ENCODE data around the gene REXO1.

Gene REXO1

GRCh38 chr19:1790054-1790792 is 58.1 kb downstream of the REXO1 start:
- no peak for DNase-seq (ENCODE audit: low read depth)

- DNase-seq (ENCODE audit: low read depth), result no peak
Measured at GRCh38 chr19:1789261-1790041, 58.8 kb downstream of the REXO1 start.

GRCh38 chr19:1787116-1787515 is 61.2 kb downstream of the REXO1 start:
- DNase-seq (ENCODE audit: low read depth), result no peak

GRCh38 chr19:1786668-1787067 is 61.6 kb downstream of the REXO1 start:
- DNase-seq (ENCODE audit: low read depth), result no peak

- DNase-seq (ENCODE audit: low read depth), result no peak
Measured at GRCh38 chr19:1785310-1785709, 63.0 kb downstream of the REXO1 start.

GRCh38 chr19:1783874-1784273 is 64.4 kb downstream of the REXO1 start:
- DNase-seq (ENCODE audit: low read depth), result no peak

- no peak for DNase-seq (ENCODE audit: low read depth)
Measured at GRCh38 chr19:1783354-1783753, 64.9 kb downstream of the REXO1 start.

GRCh38 chr19:1782521-1782920 is 65.8 kb downstream of the REXO1 start:
- no peak for DNase-seq (ENCODE audit: low read depth)

- DNase-seq (ENCODE audit: low read depth), result no peak
Measured at GRCh38 chr19:1780272-1780958, 67.9 kb downstream of the REXO1 start.

GRCh38 chr19:1779574-1779973 is 68.7 kb downstream of the REXO1 start:
- no peak for DNase-seq (ENCODE audit: low read depth)

- DNase-seq (ENCODE audit: low read depth), result no peak
Measured at GRCh38 chr19:1777149-1777548, 71.1 kb downstream of the REXO1 start.

GRCh38 chr19:1776606-1777147 is 71.6 kb downstream of the REXO1 start:
- no peak for DNase-seq (ENCODE audit: low read depth)

GRCh38 chr19:1775951-1776605 is 72.2 kb downstream of the REXO1 start:
- DNase-seq (ENCODE audit: low read depth), result no peak

- DNase-seq (ENCODE audit: low read depth), result no peak
Measured at GRCh38 chr19:1774989-1775772, 73.1 kb downstream of the REXO1 start.

- no peak for DNase-seq (ENCODE audit: low read depth)
Measured at GRCh38 chr19:1773184-1773583, 75.1 kb downstream of the REXO1 start.

- DNase-seq (ENCODE audit: low read depth), result no peak
Measured at GRCh38 chr19:1770866-1771576, 77.3 kb downstream of the REXO1 start.

GRCh38 chr19:1769645-1769985 is 78.7 kb downstream of the REXO1 start:
- no peak for DNase-seq (ENCODE audit: low read depth)

- no peak for DNase-seq (ENCODE audit: low read depth)
Measured at GRCh38 chr19:1768918-1769644, 79.2 kb downstream of the REXO1 start.

- no peak for DNase-seq (ENCODE audit: low read depth)
Measured at GRCh38 chr19:1768248-1768647, 80.0 kb downstream of the REXO1 start.

- peak; percentile 43 for DNase-seq (ENCODE audit: low read depth)
Measured at GRCh38 chr19:1767464-1767933, 80.8 kb downstream of the REXO1 start.
